Activated T-cell treated with anti-CD3 and anti-CD28 coated beads for 48 hours (primary cell): Measurements from ENCODE around the gene EDEM3.
"Not testable (repeated sequence)": the region's sequence is repeated elsewhere in the genome, so short reads cannot be mapped to it uniquely, and the experiment has no call there.

Experiments used
- DNase-seq: peaks from one replicate; pipeline ENCODE4 v3.0.0-alpha.2; 2020; ENCODE audit warnings: low read depth

The EDEM3 gene

DNA sequence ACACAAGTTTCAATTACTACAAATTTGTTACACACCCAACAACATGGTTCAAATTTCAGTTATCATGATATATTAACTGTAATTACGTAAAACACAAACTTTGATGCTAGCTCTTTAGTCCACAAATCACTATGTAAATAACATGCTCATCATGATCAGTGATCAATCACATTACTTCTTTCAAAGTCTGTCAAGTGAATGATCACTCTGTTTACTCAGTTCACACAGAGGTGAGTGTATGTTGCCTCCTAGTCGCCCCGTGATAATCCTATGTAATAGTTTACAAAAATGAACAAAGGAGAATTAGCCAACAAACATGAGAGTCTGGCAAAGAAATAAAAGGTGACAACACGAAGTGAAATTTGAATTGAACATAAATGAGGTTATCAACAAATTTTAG lies 14.3 kb downstream of the EDEM3 start:
- DNase-seq: no peak

GRCh38 chr1:184739796-184740195 lies 14.9 kb downstream of the EDEM3 start:
- no peak for DNase-seq

- DNase-seq: no peak
Measured at GRCh38 chr1:184739070-184739469, 15.6 kb downstream of the EDEM3 start.

GRCh38 chr1:184734980-184735379 lies 19.7 kb downstream of the EDEM3 start:
- DNase-seq: no peak

- no peak for DNase-seq
Measured at GRCh38 chr1:184724843-184725242, 29.8 kb downstream of the EDEM3 start.

- no peak for DNase-seq
Measured at GRCh38 chr1:184716158-184716557, 38.5 kb downstream of the EDEM3 start.

GRCh38 chr1:184709418-184709817 lies 45.2 kb downstream of the EDEM3 start:
- no peak for DNase-seq

DNA sequence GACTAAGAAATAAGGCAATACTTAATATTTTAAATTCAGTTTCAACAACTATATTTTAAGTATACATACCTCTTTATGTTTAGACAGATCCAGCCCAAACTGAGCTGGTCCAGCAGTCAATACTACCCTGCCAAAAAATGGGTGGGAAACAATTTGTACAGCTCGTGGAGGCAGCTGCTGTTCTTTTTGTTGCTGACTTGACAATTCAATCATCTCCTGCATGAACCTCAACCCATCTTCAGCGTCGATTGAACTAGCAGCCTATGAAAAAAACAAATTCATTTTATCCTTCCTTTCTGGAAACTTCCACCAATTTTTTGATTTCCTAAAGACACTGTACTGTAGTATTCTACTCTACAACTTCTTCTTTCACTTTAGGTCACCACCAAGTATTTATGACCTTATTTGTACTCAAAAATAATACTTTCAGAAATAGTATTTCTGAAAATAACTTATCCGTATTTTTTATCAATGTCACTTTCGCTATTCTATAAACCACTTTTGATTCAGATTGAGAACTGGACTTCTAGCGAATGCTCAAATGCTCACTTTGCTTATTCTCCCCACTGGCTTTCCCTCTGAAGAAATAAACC lies 46.5 kb downstream of the EDEM3 start:
- DNase-seq: no peak

GRCh38 chr1:184705271-184705670 lies 49.4 kb downstream of the EDEM3 start:
- no peak for DNase-seq

GRCh38 chr1:184701816-184702215 lies 52.8 kb downstream of the EDEM3 start:
- no peak for DNase-seq

DNA sequence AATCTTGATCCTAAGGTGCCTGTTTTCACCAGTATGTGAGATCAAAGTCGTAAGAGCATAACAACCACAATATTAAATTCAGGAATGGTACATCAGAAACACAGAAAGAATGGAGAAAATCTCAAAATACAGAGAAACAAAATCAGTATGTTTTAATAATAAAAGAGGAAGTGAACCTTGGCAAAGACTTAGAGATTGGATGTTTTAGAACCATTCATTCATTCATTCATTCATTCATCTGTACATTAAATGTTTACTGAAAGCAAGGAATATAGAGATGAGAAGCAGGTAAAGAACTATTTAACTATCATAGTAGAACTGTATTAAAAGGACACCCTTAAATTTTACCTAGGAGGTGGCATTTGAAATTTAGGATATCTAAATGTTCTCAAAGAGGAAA lies 55.7 kb downstream of the EDEM3 start:
- no peak for DNase-seq

DNA sequence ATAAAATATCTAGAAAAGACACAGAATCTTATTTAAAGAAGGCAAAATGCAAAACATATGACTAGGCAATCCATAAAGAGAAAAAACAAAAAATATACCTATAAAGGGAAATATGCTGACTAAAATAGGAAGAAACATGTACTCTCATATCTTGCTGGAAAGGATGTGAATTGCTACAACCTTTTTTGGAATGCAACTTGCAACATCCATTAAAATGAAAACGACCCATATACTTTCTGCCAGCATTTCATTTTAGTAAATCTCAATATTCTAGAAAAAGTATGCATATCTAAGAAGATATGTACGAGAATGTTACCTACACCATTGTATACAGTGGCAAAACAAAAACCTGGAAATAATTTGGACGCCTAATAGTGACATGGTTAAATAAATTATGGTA lies 56.6 kb downstream of the EDEM3 start:
- no peak for DNase-seq

- no peak for DNase-seq
Measured at GRCh38 chr1:184696403-184696802, 58.3 kb downstream of the EDEM3 start.

- no peak for DNase-seq
Measured at GRCh38 chr1:184695023-184695422, 59.6 kb downstream of the EDEM3 start.

GRCh38 chr1:184693011-184693410 lies 61.6 kb downstream of the EDEM3 start:
- DNase-seq: no peak

- no peak for DNase-seq
Measured at GRCh38 chr1:184691719-184692324, 62.8 kb downstream of the EDEM3 start.

- no peak for DNase-seq
Measured at GRCh38 chr1:184686540-184686939, 68.1 kb downstream of the EDEM3 start.

GRCh38 chr1:184685116-184685515 lies 69.5 kb downstream of the EDEM3 start:
- DNase-seq: no peak

DNA sequence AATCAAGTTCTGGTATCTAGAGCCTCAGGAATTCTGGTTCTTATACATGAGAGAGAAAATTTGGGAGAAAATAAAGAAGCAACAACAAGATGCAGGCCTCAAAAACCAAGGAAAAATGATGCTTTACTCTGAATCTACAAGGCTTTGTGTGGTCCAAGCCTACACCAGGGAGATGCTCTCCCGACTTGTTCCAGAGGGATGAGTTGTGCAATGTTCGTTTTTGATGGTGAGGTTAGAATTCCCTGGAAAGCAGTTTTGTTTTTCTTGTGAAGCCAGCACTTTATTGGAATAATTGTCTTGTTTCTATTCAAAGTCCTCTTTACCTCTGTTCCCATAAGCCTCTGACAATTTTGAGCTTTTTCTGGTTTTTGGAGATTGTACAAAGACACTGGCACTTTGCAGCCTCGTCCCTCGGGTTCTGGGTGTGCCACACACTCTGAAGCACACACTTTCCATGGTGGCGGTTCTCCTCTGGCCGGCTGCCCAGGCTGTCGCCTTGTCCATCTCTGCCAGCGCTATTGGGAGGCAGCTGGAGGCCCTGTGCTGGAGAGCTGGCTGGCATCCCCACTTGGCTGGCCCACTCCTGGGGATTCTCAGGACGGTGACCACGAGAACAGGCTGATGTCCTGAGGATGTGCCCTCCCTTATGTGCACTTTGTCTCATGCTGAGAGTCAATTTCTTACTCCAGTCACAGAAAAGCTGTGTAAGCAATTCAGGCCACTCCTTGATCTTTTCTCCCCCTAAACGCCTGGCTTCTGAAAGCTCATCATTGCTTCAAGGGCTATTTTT lies 70.2 kb downstream of the EDEM3 start:
- no peak for DNase-seq

- DNase-seq: no peak
Measured at GRCh38 chr1:184682956-184683355, 71.7 kb downstream of the EDEM3 start.

GRCh38 chr1:184680611-184681225 lies 73.9 kb downstream of the EDEM3 start:
- DNase-seq: not testable (repeated sequence)

- not testable (repeated sequence) for DNase-seq
Measured at GRCh38 chr1:184679472-184679871, 75.2 kb downstream of the EDEM3 start.

GRCh38 chr1:184677344-184677743 lies 77.3 kb downstream of the EDEM3 start:
- DNase-seq: no peak
